GM04503 (cell line): ENCODE results near the gene EXTL1.
A peak's percentile ranks its signal among the peaks of the same experiment; 100 is the strongest.

Experiments used
- DNase-seq: peaks from one replicate; pipeline ENCODE4 v3.0.0-alpha.2; 2012; ENCODE audit warnings: low read depth

EXTL1 gene

GRCh38 chr1:25997828-25998761 lies 23.5 kb upstream of the EXTL1 start, which contains the start of gene PAFAH2:
TSS of gene PAFAH2 (minus strand) at chr1:25998063. CDS start at chr1:25990816, 7,247 bp downstream.
- peak; percentile 96 for DNase-seq

GRCh38 chr1:25999041-25999800 lies 22.4 kb upstream of the EXTL1 start:
- no peak for DNase-seq

GRCh38 chr1:26003262-26003661 lies 18.3 kb upstream of the EXTL1 start:
- DNase-seq = no peak

GRCh38 chr1:26003756-26004155 lies 17.8 kb upstream of the EXTL1 start:
- no peak for DNase-seq

GRCh38 chr1:26005434-26006105 lies 16.0 kb upstream of the EXTL1 start:
- DNase-seq = no peak

- no peak for DNase-seq
These were observed 14.9 kb upstream of the EXTL1 start for GRCh38 chr1:26006710-26007109.

GRCh38 chr1:26009796-26010447 lies 11.7 kb upstream of the EXTL1 start:
- no peak for DNase-seq

- no peak for DNase-seq
These were observed 10.8 kb upstream of the EXTL1 start for GRCh38 chr1:26010825-26011224.

GRCh38 chr1:26012864-26013263 lies 8.7 kb upstream of the EXTL1 start:
- DNase-seq = no peak

- no peak for DNase-seq
These were observed 7.4 kb upstream of the EXTL1 start for GRCh38 chr1:26014179-26014578.

- DNase-seq = no peak
These were observed 6.2 kb upstream of the EXTL1 start for GRCh38 chr1:26015358-26015757.

- DNase-seq = no peak
These were observed 5.2 kb upstream of the EXTL1 start for GRCh38 chr1:26016258-26016952.

GRCh38 chr1:26016953-26017545 lies 4.5 kb upstream of the EXTL1 start:
- DNase-seq = no peak

- no peak for DNase-seq
These were observed 4.0 kb upstream of the EXTL1 start for GRCh38 chr1:26017606-26018005.

- DNase-seq = peak; percentile 43
These were observed 1.8 kb upstream of the EXTL1 start for GRCh38 chr1:26019641-26020315.

- DNase-seq = no peak
These were observed 1.2 kb upstream of the EXTL1 start for GRCh38 chr1:26020330-26020768.

- no peak for DNase-seq
These were observed 481 bp upstream of the EXTL1 start for GRCh38 chr1:26020941-26021646.

- DNase-seq = no peak
These were observed 817 bp downstream of the EXTL1 start for GRCh38 chr1:26022404-26022779.

- no peak for DNase-seq
These were observed 1.4 kb downstream of the EXTL1 start for GRCh38 chr1:26023009-26023408.

GRCh38 chr1:26023826-26024225 lies 2.3 kb downstream of the EXTL1 start:
- no peak for DNase-seq
